Stimulated activated CD4-positive, alpha-beta T cell treated with anti-CD3 and anti-CD28 coated beads, Interleukin-12 subunit alpha, Interleukin-12 subunit beta, amount 100 ng/mL, for 24 hours (primary cell): Measurements from ENCODE around the gene HDGFL2.

Experiments
- DNase-seq, 2 experiments: peaks; one replicate each; pipeline ENCODE4 v3.0.0-alpha.2; 2020; ENCODE audit warnings: low read depth in 2 of 2

HDGFL2 gene

DNA sequence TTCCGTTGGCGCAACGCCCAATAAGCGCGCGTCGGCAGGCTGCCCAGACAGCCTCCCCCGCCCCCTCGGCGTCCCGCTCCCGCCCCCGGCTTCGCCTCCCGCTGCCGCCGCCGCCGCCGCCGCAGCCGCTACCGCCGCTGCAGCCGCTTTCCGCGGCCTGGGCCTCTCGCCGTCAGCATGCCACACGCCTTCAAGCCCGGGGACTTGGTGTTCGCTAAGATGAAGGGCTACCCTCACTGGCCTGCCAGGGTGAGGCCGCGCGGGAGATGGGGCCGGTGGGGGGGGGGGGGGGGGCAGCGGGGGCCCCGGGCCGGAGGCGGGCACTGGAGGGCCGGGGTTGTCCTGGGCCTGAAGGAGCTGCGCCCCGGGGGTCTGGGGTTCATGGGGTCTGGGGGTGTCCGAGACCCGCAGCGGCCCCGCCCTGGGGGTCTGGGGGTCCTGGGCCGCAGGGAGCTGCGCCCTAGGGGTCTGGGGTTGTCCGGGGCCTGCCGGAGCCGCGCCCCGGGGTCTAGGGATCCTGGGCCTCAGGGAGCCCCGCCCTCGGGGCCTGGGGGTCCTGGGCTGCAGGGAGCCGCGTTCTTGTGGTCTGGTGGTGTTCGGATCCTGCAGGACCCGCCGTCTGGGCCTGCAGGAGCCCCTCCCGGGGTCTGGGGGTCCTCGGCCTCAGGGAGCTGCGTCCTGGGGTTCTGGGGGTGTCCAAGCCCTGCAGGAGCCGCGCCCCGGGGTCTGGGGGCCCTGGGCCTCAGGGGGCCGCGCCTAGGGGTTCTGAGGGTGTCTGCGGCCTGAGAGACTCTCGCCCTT is at the start of gene HDGFL2:
Gene HDGFL2, plus strand, starts transcription at position 124 of the 801 bp plus-strand sequence. Its CDS starts 54 bp downstream, at position 178.
- DNase-seq = no peak

DNA sequence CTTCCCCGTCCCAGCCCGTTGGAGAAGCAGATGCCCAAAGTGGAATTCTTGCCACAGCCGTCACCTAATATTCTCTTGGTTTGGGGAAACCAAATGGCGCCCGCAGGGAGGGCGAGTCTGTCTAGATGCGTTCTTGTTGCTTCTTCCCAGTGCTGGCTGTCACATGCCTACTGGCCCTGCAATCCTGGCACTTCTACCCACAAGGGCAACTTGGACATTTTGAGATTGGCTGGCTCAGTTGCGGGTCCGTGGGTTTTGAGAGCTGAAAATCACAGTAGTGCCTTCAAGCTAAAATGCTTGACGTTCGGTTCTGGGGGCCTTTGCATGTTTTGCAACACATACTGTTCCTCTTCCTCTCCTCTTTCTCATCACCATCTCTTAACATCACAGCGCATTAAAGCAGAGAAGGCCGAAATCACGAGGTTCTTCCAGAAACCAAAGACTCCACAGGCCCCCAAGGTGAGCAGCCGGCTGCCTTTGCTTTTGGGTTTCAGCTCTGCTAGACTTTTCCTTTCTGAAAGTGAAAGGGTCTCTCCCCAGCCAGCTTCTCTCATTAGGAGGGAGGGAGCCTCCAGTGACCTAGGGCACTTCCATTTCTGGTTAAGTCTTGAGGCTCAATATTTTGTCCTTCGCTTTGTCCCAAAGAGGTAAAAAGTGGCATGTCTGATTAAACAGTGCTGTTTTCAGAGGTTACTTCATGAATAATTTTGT is 48.5 kb upstream of the HDGFL2 start:
- no peak for DNase-seq

DNA sequence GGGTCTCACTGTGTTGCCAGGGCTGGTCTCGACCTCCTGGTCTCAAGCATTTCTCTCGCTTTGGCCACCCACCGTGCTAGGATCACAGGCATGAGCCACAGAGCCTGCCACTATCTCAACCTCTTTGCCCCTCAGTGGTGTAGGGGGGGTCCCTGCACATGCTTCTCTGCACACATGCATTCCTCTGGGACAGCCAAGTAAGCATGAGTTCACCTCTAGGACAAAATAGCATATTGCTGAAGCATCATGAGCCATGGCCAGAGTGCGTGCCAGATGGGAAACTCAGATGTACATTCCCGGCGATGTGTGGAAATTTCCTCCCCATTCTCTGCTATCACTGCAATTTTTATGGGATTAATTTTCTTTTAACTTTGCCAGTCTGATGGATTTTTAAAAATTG is 46.6 kb upstream of the HDGFL2 start:
- no peak for DNase-seq

DNA sequence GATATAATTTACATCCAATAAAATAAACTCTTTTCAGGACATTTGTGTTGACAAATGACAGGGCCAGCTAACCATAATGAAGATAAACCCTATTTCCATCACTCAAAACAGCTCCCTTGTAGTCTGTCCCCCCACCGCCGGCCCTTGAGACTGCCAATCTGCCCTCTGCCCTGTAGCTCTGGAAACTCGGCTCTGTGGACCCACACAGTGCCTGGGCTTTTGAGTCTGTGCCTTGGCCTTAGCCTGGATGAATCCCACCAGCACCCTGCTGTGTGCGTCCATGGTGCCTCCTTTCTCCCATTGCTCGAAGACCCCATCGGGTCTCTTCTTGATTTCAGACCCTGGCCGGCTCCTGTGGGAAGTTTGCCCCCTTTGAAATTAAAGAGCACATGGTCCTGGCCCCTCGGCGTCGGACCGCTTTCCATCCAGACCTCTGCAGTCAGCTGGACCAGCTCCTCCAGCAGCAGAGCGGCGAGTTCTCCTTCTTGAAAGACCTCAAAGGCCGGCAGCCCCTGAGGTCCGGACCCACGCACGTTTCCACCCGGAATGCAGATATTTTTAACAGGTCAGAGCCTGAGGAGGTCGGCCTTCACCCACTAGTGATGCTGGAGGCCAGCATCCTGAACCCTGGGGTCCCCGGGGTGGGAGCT is 43.6 kb upstream of the HDGFL2 start:
- DNase-seq = no peak

DNA sequence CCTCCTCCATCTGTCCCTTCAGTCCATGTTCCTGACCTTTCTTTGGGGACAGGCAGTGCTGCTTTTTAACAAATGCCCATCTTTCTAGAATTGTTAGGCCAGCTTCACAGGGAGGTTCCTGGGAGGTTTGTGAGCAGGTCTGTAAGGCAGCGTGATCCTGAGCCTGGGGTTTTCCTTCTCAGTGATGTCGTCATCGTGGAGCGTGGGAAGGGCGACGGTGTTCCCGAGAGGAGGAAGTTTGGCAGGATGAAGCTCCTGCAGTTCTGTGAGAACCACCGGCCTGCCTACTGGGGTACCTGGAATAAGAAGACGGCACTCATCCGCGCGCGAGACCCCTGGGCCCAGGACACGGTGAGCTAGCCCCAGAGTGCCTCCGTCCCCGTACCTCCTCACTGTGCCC is 42.8 kb upstream of the HDGFL2 start:
- DNase-seq = no peak

DNA sequence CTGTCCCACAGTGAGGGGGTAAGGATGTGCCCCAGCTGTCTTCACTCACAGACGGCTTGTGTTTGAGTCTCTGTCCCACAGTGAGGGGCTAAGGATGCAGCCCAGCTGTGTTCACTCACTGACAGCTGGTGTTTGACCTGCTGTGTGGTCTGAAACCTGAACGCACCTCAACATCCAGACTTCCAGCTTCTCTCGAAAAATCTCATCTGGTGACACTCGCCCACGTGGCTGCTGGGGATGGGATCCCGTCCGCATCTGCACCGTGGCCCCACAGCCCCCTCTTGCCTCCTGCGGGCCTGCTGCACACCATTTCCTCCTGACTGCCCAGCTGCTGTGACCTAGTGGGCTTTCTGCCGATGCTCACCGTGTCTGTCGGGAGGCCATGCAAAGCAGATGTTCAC is 42.3 kb upstream of the HDGFL2 start:
- DNase-seq = no peak

GRCh38 chr19:4430760-4431159 is 41.3 kb upstream of the HDGFL2 start:
- no peak for DNase-seq

DNA sequence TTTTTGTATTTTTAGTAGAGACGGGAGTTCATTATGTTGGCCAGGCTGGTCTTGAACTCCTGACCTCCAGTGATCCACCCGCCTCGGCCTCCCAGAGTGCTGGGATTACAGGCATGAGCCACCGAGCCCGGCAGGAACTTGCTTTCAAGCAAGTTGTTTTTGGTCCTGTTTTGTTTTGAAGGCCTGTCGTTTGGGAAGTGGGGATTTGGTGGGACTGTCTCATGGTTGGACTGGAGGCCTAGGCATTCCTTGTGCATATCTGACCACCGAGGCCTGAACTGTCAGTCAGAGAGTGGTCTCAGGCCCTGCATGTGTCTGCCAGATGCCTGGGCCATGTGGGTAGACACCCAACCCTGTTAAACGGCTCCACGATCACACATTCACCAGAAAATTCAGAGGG is 40.8 kb upstream of the HDGFL2 start:
- DNase-seq = no peak

DNA sequence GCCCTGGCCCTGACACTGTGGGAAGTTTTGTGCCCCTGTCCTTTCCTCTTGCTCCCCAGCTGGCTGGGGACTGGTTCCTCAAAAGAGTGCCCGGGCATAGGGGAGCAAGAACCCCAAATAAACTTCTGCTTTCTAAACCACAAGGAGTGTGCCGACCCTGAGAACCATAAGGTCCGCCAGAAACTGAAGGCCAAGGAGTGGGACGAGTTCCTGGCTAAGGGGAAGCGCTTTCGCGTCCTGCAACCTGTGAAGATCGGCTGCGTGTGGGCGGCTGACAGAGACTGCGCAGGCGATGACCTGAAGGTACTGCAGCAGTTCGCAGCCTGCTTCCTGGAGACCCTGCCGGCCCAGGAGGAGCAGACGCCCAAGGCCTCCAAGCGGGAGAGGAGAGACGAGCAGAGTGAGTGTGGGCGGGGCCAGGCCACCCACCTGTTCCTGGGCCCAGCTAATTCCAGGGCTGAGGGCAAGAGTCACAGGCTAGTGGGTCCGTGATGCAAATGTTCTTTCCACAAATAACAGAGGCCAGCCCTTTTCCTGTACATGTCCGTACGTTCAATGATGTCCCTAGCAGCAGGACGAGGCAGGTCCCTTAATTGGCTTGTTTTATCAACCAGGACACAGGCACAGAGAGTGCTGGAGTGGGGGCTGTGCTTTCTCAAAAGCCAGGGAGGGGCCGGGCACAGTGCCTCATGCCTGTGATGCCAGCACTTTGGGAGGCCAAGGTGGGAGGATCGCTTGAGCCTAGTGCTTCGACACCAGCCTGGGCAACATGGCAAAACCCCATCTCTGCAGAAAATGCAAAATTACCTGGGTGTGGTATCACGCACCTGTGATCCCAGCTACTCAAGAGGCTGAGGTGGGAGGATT is 40.1 kb upstream of the HDGFL2 start:
- DNase-seq = no peak

GRCh38 chr19:4432918-4433506 is 39.1 kb upstream of the HDGFL2 start:
- DNase-seq = no peak

DNA sequence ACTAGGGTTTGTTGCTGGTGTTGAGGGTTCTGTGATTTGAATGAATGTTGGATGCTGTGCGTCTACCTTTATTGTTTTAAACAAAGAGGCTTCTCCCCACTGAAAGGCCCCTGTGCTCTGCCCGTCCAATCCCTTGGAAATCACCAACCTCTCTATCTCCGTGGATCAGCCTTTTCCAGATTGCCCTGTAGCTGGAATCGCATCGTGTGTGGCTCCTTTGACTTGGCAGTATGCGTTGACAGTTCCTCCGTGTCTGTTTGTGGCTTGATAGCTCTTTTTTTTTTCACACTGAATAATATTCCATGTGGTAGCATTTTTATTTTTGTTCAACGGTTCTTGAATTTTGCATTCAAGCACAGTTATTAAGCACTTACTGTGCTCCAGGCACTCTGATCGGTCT is 37.7 kb upstream of the HDGFL2 start:
- DNase-seq = no peak

- no peak for DNase-seq
Measured at GRCh38 chr19:4436231-4436630, 35.9 kb upstream of the HDGFL2 start.

DNA sequence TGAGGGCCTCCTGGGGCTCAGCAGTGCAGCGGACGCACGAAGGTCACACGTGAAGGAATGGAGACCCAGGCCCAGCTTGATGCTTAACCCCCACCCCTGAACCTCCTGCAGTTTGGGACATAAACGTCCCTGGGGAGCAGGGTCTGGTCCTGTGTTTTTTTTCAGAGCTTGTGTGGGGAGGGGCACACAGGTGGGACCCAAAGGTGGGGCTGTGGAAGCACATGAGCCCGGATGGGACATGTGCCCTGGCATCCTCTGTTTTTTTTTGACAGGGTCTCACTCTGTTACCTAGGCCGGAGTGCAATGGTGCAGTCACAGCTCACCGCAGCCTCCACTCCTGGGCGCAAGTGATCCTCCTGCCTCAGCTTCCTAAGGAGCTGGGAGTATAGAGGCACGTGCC is 35.0 kb upstream of the HDGFL2 start:
- DNase-seq = no peak

DNA sequence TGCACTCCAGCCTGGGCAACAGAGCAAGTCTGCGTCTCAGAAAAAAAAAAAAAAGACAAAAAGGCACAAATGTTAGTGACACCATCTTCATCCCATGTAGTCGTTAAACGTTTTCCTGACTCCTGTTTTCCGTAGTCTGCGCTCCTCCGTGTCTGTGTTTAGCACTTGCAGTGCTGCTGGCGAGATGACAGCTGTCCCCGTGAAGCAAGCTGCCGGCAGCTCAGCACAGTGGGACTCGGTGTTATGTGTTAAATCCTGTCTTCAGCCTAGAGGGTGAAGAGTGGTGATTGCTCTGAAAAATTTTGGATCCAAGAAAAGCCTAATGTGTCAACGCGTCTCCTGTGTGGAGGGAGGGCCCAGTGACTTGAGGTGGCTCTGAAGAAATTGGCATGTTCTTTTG is 32.9 kb upstream of the HDGFL2 start:
- no peak for DNase-seq

DNA sequence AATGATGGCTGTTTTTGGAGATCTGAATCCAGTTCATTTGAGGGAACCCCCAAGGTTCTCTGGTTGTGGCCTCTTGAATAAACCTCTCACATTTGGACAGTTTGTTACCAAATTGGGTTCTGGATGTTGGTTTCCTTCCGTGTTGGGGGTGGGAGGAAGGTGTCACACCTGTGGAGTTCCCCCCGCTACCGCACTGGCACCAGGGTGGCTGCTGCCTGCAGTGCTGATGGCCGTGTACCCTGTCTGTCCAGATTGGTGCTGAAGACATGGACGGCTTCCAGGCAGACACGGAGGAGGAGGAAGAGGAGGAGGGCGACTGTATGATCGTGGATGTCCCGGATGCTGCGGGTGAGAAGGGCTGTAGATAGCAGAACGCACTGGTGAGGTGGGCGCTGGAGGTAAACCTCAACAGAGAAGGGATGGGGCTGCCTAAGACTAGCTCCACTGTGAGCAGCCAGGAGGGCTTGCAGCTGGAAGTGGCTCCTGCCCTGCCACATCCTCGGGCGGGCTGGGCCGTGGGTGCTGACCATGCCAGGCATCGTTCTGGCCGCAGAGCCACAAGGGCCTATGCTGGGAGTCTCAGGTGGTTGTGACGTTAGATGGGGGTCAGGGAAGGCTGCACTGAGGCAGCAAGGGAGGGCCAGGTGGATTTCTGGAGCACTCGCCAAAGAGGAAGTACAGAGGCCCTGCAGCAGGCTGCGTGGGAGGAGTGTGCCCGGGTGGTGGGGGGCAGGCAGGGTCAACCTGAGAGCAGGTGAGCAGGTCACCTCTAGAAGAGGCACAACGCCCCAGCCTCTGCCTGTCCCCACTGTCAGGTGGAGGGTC is 29.9 kb upstream of the HDGFL2 start:
- DNase-seq = no peak

DNA sequence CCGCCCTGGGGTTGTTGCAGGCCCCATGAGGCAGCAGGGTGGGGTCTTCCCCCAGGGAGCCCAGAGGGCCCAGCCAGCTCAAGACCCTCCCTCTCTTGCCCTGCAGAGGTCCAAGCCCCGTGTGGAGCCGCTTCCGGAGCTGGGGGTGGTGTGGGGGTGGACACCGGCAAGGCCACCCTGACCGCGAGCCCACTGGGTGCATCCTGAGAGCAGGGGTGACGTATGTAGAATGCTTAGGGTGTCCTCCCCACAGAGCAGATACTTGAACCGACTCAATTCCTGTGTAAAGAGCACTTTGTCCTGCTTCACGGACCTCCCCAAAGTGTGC is 29.3 kb upstream of the HDGFL2 start:
- no peak for DNase-seq

GRCh38 chr19:4443188-4443587 is 28.9 kb upstream of the HDGFL2 start:
- DNase-seq = no peak

- DNase-seq = no peak
Measured at GRCh38 chr19:4443966-4444764, 27.9 kb upstream of the HDGFL2 start.

- no peak for DNase-seq
Measured at GRCh38 chr19:4444765-4445741, 27.0 kb upstream of the HDGFL2 start.
